H1 (cell line): ENCODE data around the gene ADAM12. TPM values are rescaled to one million over a fixed set of nuclear protein-coding genes. Genes with fewer than 3 reads are reported as not detected.

Experiments used
- CTCF ChIA-PET: fragments of 300-600 bp; sonication (Branson Sonifier 250); formaldehyde crosslinking; loops from one replicate; lab custom pipeline; 2021; ENCODE audit not compliant: partially characterized antibody; lab: Charles Lee
- POLR2A ChIA-PET: fragments of 300-600 bp; sonication (Branson Sonifier 250); formaldehyde crosslinking; loops from one replicate; lab custom pipeline; 2021; ENCODE audit warnings: inconsistent platforms; ENCODE audit not compliant: partially characterized antibody; lab: Charles Lee
- DNase-seq, 2 experiments: peaks; one replicate each; pipeline versions ENCODE4 v3.0.0 to v3.0.0-alpha.2; 2010 to 2022; ENCODE audit warnings: low spot score in 2 of 2, low read depth in 1 of 2, mixed read lengths in 1 of 2
- FAIRE-seq: peaks from 2 replicates; lab custom pipeline; 2011; peaks lifted over from hg19 to GRCh38; lab: Jason Lieb, UNC
- H2AFZ ChIP-seq: 2 replicates; pipeline ENCODE4 v1.8.1; 2012; ENCODE audit warnings: low read length, inconsistent platforms
- H2AK5ac ChIP-seq: 2 replicates; pipeline ENCODE4 v1.6.1; 2013; ENCODE audit warnings: low read depth, low read length
- H2BK120ac ChIP-seq: replicated peaks from 2 replicates; pipeline ENCODE3; 2013; ENCODE audit warnings: low read depth, low read length, inconsistent platforms
- H2BK12ac ChIP-seq: 2 replicates; pipeline ENCODE4 v1.6.1; 2013; ENCODE audit warnings: low read depth, low read length
- H2BK15ac ChIP-seq: 2 replicates; pipeline ENCODE4 v1.6.1; 2013; ENCODE audit warnings: low read length
- H2BK20ac ChIP-seq: 2 replicates; pipeline ENCODE4 v1.6.1; 2013; ENCODE audit warnings: low read length
- H2BK5ac ChIP-seq: 2 replicates; pipeline ENCODE4 v1.6.1; 2013; ENCODE audit warnings: low read depth, low read length
- H3K14ac ChIP-seq: 2 replicates; pipeline ENCODE4 v1.6.1; 2013; ENCODE audit warnings: inconsistent platforms; ENCODE audit not compliant: insufficient read length
- H3K18ac ChIP-seq: 2 replicates; pipeline ENCODE4 v1.6.1; 2013; ENCODE audit warnings: low read length; ENCODE audit errors: extremely low read depth
- H3K23ac ChIP-seq: 2 replicates; pipeline ENCODE4 v1.6.1; 2013; ENCODE audit warnings: inconsistent platforms; ENCODE audit not compliant: insufficient read length
- H3K23me2 ChIP-seq: 2 replicates; pipeline ENCODE4 v1.6.1; 2013; ENCODE audit warnings: low read depth, low read length
- H3K27ac ChIP-seq: 2 replicates; pipeline ENCODE4 v1.6.1; 2011; ENCODE audit warnings: low read depth, low read length, inconsistent platforms
- H3K27me3 ChIP-seq, 4 experiments: replicated peaks in 1 of 4; 1 replicate in 1 of 4; 2 replicates in 3 of 4; pipeline versions ENCODE4 v1.6.1 to v1.8.1; 2011 to 2013; ENCODE audit warnings: low read length in 3 of 4, mild to moderate bottlenecking in 3 of 4, inconsistent platforms in 2 of 4, mixed read lengths in 2 of 4, moderate library complexity in 1 of 4; ENCODE audit not compliant: control insufficient read depth in 3 of 4, insufficient read depth in 3 of 4; ENCODE audit errors: extremely low read depth in 1 of 4
- H3K36me3 ChIP-seq, 4 experiments: 2 replicates each; pipeline versions ENCODE4 v1.6.1 to v1.8.1; 2011 to 2013; ENCODE audit warnings: mild to moderate bottlenecking in 4 of 4, low read length in 3 of 4, moderate library complexity in 2 of 4, control low read depth in 1 of 4, inconsistent platforms in 1 of 4; ENCODE audit not compliant: insufficient read depth in 4 of 4, control insufficient read depth in 2 of 4
- H3K4ac ChIP-seq: replicated peaks from 2 replicates; pipeline ENCODE3; 2013; ENCODE audit warnings: low read length, low read depth, mixed read lengths, inconsistent platforms; ENCODE audit not compliant: insufficient read length
- H3K4me1 ChIP-seq, 4 experiments: replicated peaks in 1 of 4; 1 replicate in 1 of 4; 2 replicates in 3 of 4; pipeline versions ENCODE4 v1.6.1 to v1.8.1; 2011 to 2013; ENCODE audit warnings: low read length in 3 of 4, inconsistent platforms in 2 of 4, mixed read lengths in 1 of 4; ENCODE audit not compliant: insufficient read depth in 4 of 4, control insufficient read depth in 3 of 4
- H3K4me2 ChIP-seq, 2 experiments: 2 replicates each; pipeline versions ENCODE4 v1.6.1 to v1.8.1; 2011 to 2013; ENCODE audit warnings: low read depth in 2 of 2, low read length in 2 of 2, control low read depth in 1 of 2, inconsistent platforms in 1 of 2, mild to moderate bottlenecking in 1 of 2; ENCODE audit not compliant: insufficient read depth in 1 of 2
- H3K4me3 ChIP-seq, 4 experiments: fragments of 200-600, 300-600 bp in 1 of 4; sonication (generic), shearing (Covaris generic), sonication (Bioruptor Twin) in 1 of 4; 2 replicates each; pipeline versions ENCODE4 v1.5.1 to v1.8.1; 2011 to 2016; ENCODE audit warnings: low read length in 4 of 4, low read depth in 3 of 4, control low read depth in 2 of 4, inconsistent platforms in 2 of 4, mild to moderate bottlenecking in 2 of 4, mixed read lengths in 1 of 4, moderate library complexity in 1 of 4; ENCODE audit not compliant: insufficient read depth in 2 of 4; ENCODE audit errors: extremely low read depth in 1 of 4
- H3K56ac ChIP-seq: replicated peaks from 2 replicates; pipeline ENCODE3; 2013; ENCODE audit warnings: low read depth, mild to moderate bottlenecking, mixed read lengths, low read length, inconsistent platforms; ENCODE audit not compliant: insufficient read length
- H3K79me1 ChIP-seq: 2 replicates; pipeline ENCODE4 v1.6.1; 2013; ENCODE audit warnings: low read depth, low read length, control low read depth
- H3K79me2 ChIP-seq, 2 experiments: 2 replicates each; pipeline versions ENCODE4 v1.6.1 to v1.8.1; 2012 to 2013; ENCODE audit warnings: low read length in 2 of 2, mild to moderate bottlenecking in 2 of 2, inconsistent platforms in 1 of 2; ENCODE audit not compliant: insufficient read depth in 2 of 2, control insufficient read depth in 1 of 2
- H3K9ac ChIP-seq, 4 experiments: replicated peaks in 1 of 4; 1 replicate in 1 of 4; 2 replicates in 3 of 4; pipeline versions ENCODE4 v1.6.1 to v1.8.1; 2011 to 2013; ENCODE audit warnings: low read depth in 3 of 4, low read length in 3 of 4, control low read depth in 2 of 4, mild to moderate bottlenecking in 2 of 4, moderate library complexity in 2 of 4, inconsistent platforms in 1 of 4; ENCODE audit errors: extremely low read depth in 1 of 4
- H3K9me3 ChIP-seq, 2 experiments: 2 replicates each; pipeline versions ENCODE4 v1.6.1 to v1.8.1; 2012 to 2013; ENCODE audit warnings: mild to moderate bottlenecking in 2 of 2, moderate library complexity in 2 of 2, control low read depth in 1 of 2, inconsistent platforms in 1 of 2, low read depth in 1 of 2, low read length in 1 of 2, mixed read lengths in 1 of 2; ENCODE audit not compliant: insufficient read depth in 2 of 2
- H4K20me1 ChIP-seq, 2 experiments: replicated peaks in 1 of 2; 2 replicates each; pipeline versions ENCODE3 to v1.8.1; 2011 to 2013; ENCODE audit warnings: inconsistent platforms in 2 of 2, low read length in 2 of 2, mild to moderate bottlenecking in 1 of 2; ENCODE audit not compliant: insufficient read depth in 2 of 2, control insufficient read depth in 1 of 2
- H4K5ac ChIP-seq: 2 replicates; pipeline ENCODE4 v1.6.1; 2013; ENCODE audit warnings: low read length, low read depth, mixed read lengths, inconsistent platforms; ENCODE audit not compliant: insufficient read length
- H4K8ac ChIP-seq: 2 replicates; pipeline ENCODE4 v1.8.0; 2013; ENCODE audit warnings: mild to moderate bottlenecking, moderate library complexity, low read length, inconsistent platforms; ENCODE audit not compliant: insufficient read depth; ENCODE audit errors: extremely low read depth
- H4K91ac ChIP-seq: replicated peaks from 2 replicates; pipeline ENCODE3; 2013; ENCODE audit warnings: low read length, mixed read lengths, inconsistent platforms; ENCODE audit not compliant: insufficient read length
- BACH1 ChIP-seq: IDR thresholded peaks from 2 replicates; pipeline ENCODE4 v1.6.1; 2012; ENCODE audit warnings: low read length, improper control_type of control experiment
- CBX8 ChIP-seq: fragments of 300-800, 300-1000 bp; sonication (generic); IDR thresholded peaks from 2 replicates; pipeline ENCODE4 v1.7.1; 2016; ENCODE audit warnings: low read depth, low read length, borderline replicate concordance
- CEBPB ChIP-seq: IDR thresholded peaks from 2 replicates; pipeline ENCODE4 v1.6.1; 2012; ENCODE audit warnings: low read depth, low read length
- EZH2 ChIP-seq: fragments of 200-600 bp; sonication (generic); IDR thresholded peaks from 2 replicates; pipeline ENCODE4 v1.7.1; 2012; ENCODE audit warnings: low read depth, mild to moderate bottlenecking, moderate library complexity, low read length, inconsistent platforms; ENCODE audit not compliant: severe bottlenecking
- JUN ChIP-seq: IDR thresholded peaks from 2 replicates; pipeline ENCODE4 v1.6.1; 2011; ENCODE audit warnings: low read depth, mild to moderate bottlenecking, improper control_type of control experiment, low read length
- KDM1A ChIP-seq: fragments of 200-600, 300-600 bp; sonication (generic); IDR thresholded peaks from 2 replicates; pipeline ENCODE4 v1.7.1; 2016; ENCODE audit warnings: mild to moderate bottlenecking, low read length, borderline replicate concordance
- KDM4A ChIP-seq: IDR thresholded peaks from one replicate; pipeline ENCODE4 v1.7.1; 2012; ENCODE audit warnings: low read depth, mild to moderate bottlenecking, moderate library complexity, low read length, inconsistent platforms; ENCODE audit not compliant: severe bottlenecking
- NRF1 ChIP-seq: IDR thresholded peaks from 2 replicates; pipeline ENCODE4 v1.6.1; 2011; ENCODE audit warnings: mild to moderate bottlenecking, low read depth, low read length, improper control_type of control experiment
- RAD21 ChIP-seq, 2 experiments: IDR thresholded peaks in 1 of 2; conservative IDR thresholded peaks in 1 of 2; 2 replicates each; pipeline ENCODE4 v1.6.1; 2011; ENCODE audit warnings: low read depth in 2 of 2, low read length in 2 of 2, improper control_type of control experiment in 1 of 2, inconsistent platforms in 1 of 2, mild to moderate bottlenecking in 1 of 2, moderate library complexity in 1 of 2
- SP2 ChIP-seq: IDR thresholded peaks from 2 replicates; pipeline ENCODE4 v1.6.1; 2012; ENCODE audit warnings: mild to moderate bottlenecking, low read length, inconsistent platforms
- TAF1 ChIP-seq: IDR thresholded peaks from 2 replicates; pipeline ENCODE4 v1.6.1; 2011; ENCODE audit warnings: mild to moderate bottlenecking, low read depth, low read length
- TAF7 ChIP-seq: optimal IDR thresholded peaks from 2 replicates; pipeline ENCODE3; 2011; ENCODE audit warnings: low read depth, mild to moderate bottlenecking, inconsistent platforms, low read length, moderate library complexity, borderline replicate concordance
- ZNF274 ChIP-seq: IDR thresholded peaks from 2 replicates; pipeline ENCODE4 v1.7.0; 2012; ENCODE audit warnings: low read length, borderline replicate concordance; ENCODE audit errors: extremely low read depth
- WGBS, 2 experiments: shearing (Covaris generic) in 1 of 2; methylation state at CpG; one replicate each; pipeline versions ENCODE4 v1.1.6 to v1.1.7; 2013 to 2015; ENCODE audit warnings: low lambda C conversion rate in 2 of 2, mixed read lengths in 2 of 2, inconsistent platforms in 1 of 2, low coverage in 1 of 2, missing lambda C conversion rate in 1 of 2; ENCODE audit not compliant: insufficient replicate concordance in 2 of 2, insufficient coverage in 1 of 2, insufficient read length in 1 of 2; ENCODE audit errors: extremely low coverage in 1 of 2, missing lambda C conversion rate in 1 of 2; 5-methylcytosine and 5-hydroxymethylcytosine counted together
- polyA plus RNA-seq, 7 experiments: library from polyadenylated mRNA; depleted of rRNA in 3 of 7; stranded (reverse) in 5 of 7; unstranded in 2 of 7; fragments of >200 nt in 5 of 7; fragments of 200-250 nt in 2 of 7; gene quantifications; 1 replicate in 5 of 7; 2 replicates in 1 of 7; 4 replicates in 1 of 7; pipeline versions ENCODE4 v1.2.1 to v1.2.3, GENCODE V29; 2011 to 2013; ENCODE audit warnings: missing spikeins in 2 of 7, mixed read lengths in 2 of 7
- total RNA-seq: library from RNA; stranded (reverse); fragmentation: NEBNext Ultra II Directional; extraction: Animal tissue kit (Norgen Biotek cat#: 25700); gene quantifications from 2 replicates; pipeline ENCODE4 v1.2.1, GENCODE V29; 2021
- TF ChIP-seq, protein P1 (sequence below): IDR thresholded peaks from 2 replicates; pipeline ENCODE4 v1.6.1; 2012; ENCODE audit warnings: inconsistent platforms

ADAM12 gene
- total and polyA plus RNA-seq, 2 of the 8 experiments (the other 6 are each of a cell fraction or from before 2014, with no cell fraction given): 0.07 to 0.17 TPM

GRCh38 chr10:126196281-126196680 is 192.0 kb downstream of the ADAM12 start:
- no peak for DNase-seq
- no peak overlapping the region for H3K23ac ChIP-seq
- H3K14ac ChIP-seq: no peak overlapping the region
- H2BK15ac ChIP-seq: no peak overlapping the region
- H3K9me3 ChIP-seq: no peaks in the 10 kb centered on the region
- no peak overlapping the region for H3K9ac ChIP-seq
- H2AFZ ChIP-seq: no peak overlapping the region
- H3K4me3 ChIP-seq: no peak overlapping the region
- no peaks in the 10 kb centered on the region for H3K79me2 ChIP-seq
- no peaks in the 10 kb centered on the region for H3K23me2 ChIP-seq
- no peak overlapping the region for H3K4ac ChIP-seq
- H3K79me1 ChIP-seq: no peaks in the 10 kb centered on the region
- H4K91ac ChIP-seq: no peak overlapping the region
- no peak overlapping the region for H3K18ac ChIP-seq
- no peaks in the 10 kb centered on the region for H3K27me3 ChIP-seq
- no peak overlapping the region for H3K4me2 ChIP-seq
- no peak overlapping the region for H2BK5ac ChIP-seq
- H2BK20ac ChIP-seq: no peak overlapping the region
- H2BK12ac ChIP-seq: no peak overlapping the region
- no peak overlapping the region for H4K5ac ChIP-seq
- WGBS, 2 experiments: 94% methylated on average over 3 of the region's 3 CpGs; no CpG with 5 or more reads in 1 of the 2 experiments
- H3K4me1 ChIP-seq: no peaks in the 10 kb centered on the region
- H3K27ac ChIP-seq: no peak overlapping the region
- no peaks in the 10 kb centered on the region for H4K20me1 ChIP-seq
- CTCF ChIA-PET: no interaction called here
- no peak for FAIRE-seq
- no peak overlapping the region for H2AK5ac ChIP-seq
- POLR2A ChIA-PET: no interaction called here
- H3K36me3 ChIP-seq: no peaks in the 10 kb centered on the region
- H2BK120ac ChIP-seq: no peak overlapping the region
- H3K56ac ChIP-seq: no peak overlapping the region
- no peak overlapping the region for H4K8ac ChIP-seq
- TF ChIP-seq ZNF274 (no peak), CBX8 (no peak), KDM4A (no peak), KDM1A (no peak), SP2 (no peak), TAF1 (no peak), RAD21 (IDR thresholded peaks at IDR 0.05 in 1 of 2, conservative IDR thresholded peaks at IDR 0.05 in 1 of 2; ENCODE audit: low read depth in 2 of 2, low read length in 2 of 2) (no peak), EZH2 (no peak), CEBPB (no peak), JUN (no peak), NRF1 (no peak), TAF7 (no peak), BACH1 (no peak)
- TF ChIP-seq, protein P1, sequence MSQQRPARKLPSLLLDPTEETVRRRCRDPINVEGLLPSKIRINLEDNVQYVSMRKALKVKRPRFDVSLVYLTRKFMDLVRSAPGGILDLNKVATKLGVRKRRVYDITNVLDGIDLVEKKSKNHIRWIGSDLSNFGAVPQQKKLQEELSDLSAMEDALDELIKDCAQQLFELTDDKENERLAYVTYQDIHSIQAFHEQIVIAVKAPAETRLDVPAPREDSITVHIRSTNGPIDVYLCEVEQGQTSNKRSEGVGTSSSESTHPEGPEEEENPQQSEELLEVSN: no peak
